Hepatic stellate cell (primary cell): ENCODE results near the gene TARS3.
"Not testable (repeated sequence)": the region's sequence is repeated elsewhere in the genome, so short reads cannot be mapped to it uniquely, and the experiment has no call there.

Experiments used
- DNase-seq: peaks from one replicate; pipeline ENCODE4 v3.0.0; 2011; ENCODE audit warnings: low spot score

The TARS3 gene

DNA sequence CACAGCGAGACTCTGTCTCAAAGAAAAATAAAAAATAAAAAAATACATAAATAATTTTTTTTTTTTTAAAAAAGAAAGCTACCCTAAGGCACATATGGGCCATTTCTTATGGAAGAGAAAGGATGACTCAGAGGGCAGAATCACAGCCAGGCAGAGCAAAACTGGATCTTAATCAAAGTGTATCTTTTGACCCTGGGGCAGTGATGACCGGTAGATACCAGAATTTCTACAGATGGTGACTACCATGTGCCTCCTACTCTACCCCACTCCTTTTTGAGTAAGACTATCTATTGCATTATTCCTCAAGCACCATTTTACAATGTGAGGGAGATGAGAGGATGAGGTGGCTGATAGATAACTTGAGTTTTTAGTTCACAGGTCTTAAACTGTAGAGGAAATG, 26.0 kb downstream of the TARS3 start:
- DNase-seq, result no peak

DNA sequence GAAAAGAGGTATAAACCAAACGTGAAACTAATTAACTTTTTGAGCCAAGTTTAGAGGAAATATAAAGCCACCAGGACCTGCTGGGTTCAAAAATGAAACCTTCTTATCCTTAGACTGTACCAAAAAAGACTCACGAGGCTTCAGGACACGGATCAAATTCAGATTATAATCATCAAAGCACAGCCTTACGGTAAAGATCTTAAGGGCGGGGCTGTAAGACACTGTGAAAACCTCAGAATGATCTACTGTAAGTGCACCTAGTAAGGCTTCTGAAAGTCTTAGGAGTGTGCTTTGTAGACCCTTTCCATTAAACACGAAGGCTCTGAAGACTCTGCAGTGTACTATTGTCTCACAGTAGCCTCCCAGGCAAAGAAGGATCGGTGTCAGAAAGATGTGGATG, 26.8 kb downstream of the TARS3 start:
- DNase-seq, result no peak

DNA sequence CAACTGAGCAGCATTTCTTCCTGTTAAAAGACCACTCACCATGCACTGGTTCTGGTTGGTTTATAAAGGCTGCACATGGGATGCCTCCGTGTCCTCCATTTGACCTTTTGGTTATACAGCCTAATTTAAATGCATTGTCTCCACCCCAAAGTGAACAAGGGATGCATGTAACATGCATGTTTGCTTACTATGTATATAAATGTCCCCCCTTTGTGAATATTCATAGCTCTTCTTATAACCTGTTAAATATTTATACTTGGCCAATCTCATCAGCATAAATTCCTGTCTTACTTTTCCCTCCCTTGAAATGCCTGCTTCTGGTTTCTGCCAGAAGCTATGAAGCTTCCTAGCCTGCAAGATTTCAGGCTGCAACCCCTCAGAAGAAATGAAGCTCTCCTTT, 27.4 kb downstream of the TARS3 start:
- no peak for DNase-seq

DNA sequence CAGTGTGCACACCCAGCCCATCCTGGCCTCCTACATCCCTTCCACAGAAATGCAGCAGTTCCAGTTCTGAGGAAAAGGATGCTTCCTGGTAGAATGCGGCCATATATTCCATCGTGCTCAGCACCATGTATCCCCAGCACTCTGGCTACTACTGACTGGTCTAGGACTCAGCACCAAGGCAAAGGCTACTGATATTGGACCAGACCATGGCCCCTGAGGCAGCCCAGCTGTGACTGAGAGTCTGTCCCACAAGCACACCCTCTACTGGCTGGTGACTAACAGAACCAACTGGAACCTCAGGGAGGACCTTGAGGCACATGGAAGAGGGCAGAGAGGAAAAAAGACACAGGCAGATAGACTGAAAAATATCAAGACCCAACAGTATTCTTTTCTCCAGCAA, 30.0 kb downstream of the TARS3 start:
- DNase-seq, result no peak

DNA sequence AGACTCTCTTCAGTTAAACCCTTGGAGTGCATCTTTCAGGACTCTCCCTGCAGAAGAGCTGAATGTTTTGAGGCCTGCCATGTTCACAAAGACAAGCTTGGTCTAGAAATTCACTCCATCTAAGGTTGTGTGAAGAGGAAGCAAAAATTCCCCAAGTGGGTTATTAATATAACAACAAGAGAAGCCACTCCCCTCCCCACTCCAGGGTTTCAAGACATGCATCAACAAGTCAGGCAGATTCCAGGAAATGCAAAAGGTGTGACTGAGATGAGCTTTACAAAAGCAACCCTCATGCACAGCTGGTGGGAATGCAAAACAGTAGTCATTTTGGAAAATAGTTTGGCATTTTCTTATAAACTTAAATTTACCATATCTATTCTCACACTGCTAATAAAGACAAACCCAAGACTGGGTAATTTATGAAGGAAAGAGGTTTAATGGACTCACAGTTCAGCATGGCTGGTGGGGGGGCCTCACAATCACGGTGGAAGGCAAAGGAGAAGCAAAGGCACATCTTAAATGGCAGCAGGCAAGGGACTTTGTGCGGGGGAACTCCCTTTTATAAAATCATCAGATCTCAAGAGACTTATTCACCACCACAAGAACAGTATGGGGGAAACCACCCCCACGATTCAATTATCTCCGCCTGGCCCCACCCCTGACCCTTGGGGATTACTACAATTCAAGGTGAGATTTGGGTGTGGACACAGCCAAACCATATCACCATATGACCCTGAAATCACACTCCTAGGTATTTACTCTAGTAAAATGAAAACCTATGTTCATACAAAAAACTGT, 31.3 kb downstream of the TARS3 start:
- no peak for DNase-seq

DNA sequence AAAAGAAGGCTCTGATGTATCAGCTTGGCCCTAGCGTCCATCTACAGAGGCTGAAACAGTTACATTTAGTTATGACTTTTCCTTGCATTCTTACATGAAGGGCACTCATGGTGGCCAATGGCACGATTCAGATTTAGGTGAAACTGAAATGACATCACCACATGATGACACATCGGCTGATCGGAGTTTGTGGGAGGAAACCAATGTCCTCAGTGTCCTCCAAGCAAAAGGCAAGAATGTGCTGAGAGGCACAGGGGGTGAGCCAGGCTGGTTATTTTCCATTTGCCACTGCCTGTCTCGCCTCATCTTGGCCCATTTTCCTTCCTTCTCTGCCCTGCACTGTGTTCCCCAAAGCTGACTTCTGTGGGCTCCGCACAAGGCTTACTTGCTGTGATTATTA, 34.4 kb downstream of the TARS3 start:
- DNase-seq, result no peak

DNA sequence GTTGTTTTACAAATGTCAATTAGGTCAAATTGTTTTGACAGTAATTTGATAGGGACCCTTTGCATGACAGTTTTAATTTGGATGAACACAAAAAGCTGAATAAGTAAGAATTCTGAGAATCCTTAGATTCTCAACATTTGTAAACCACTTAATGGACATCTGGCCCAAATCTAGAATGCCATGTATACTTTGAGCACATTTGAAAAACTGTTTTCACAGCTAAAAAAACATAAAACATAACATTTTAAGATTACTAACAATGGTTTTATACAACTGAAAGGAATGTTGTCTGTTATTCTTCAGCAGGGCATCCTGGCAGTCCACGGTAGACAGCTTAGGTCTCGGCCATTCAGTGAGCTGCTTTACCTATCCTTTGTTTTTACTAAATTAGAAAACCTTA, 37.6 kb downstream of the TARS3 start:
- DNase-seq, result no peak

DNA sequence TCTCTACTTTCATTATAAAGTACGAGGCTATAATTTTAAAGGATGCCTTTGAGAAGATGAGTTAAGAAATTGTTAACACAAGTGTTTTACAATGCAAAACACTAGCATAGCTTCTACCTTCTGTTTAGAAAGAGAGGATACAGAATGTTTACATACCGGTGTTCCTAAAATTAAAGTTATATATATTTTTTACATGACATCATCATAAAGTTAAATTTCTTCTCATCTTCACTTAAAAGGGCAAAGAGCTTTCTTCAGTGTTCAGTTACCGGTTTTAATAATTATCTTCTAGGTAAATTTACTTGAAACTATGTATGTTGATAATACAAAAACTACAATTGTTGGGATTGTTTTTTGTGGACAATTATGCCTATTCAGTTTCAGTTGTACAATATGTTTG, 39.4 kb downstream of the TARS3 start:
- DNase-seq, result no peak

DNA sequence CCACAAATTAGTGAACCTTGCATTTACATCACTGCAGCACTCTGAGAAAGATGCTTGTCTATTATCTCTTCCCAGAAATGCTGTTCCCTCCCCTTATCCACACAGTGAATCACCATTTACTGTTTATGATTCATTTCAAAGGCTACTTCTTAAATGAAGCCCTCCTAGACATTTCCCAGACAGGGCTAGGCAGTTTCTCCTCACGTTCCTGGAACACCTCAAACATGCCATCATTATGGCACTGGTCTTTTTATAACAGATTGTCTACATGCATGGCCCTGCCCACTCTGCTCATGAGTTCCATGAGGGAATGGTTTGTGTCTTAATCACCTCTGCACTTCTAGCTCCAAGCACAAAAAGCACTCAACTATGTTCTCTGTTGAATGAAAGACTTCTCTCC, 39.9 kb downstream of the TARS3 start:
- peak; percentile 48 for DNase-seq

DNA sequence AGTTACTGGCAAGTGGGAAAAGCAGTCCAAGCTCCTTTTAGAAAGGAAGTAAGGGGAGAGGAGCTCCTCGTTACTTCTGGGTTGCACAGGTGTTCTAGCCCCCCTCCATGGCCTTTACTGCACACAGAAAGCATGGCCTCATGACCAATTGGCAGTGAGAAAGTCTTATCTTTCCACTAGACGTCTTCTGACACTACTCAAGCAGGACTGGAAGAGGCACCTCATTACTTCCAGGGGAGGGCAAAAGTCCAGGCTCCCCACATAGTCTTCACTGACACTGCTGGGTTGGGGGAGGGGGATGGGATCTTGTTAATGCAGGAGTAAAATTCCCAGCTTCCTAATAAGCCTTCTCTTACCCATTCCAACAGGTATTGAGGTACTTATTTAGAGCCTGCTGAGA, 44.5 kb downstream of the TARS3 start:
- DNase-seq, result no peak

DNA sequence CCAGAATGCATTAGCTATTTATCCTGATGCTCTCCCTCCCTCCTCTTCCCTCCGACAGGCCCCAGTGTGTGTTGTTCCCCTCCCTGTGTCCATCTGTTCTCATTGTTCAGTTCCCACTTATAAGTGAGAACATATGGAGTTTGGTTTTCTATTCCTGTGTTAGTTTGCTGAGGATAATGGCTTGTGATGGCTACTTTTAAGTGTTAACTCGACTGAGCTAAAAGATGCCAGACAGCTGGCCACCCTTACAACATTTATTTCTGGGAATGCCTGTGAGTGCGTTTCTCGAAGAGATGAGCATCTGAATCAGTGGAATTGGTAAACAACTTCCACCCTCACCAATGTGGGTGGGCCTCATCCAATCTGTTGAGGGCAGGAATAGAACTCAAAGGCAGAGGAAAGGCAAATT, 47.3 kb downstream of the TARS3 start:
- DNase-seq, result no peak

DNA sequence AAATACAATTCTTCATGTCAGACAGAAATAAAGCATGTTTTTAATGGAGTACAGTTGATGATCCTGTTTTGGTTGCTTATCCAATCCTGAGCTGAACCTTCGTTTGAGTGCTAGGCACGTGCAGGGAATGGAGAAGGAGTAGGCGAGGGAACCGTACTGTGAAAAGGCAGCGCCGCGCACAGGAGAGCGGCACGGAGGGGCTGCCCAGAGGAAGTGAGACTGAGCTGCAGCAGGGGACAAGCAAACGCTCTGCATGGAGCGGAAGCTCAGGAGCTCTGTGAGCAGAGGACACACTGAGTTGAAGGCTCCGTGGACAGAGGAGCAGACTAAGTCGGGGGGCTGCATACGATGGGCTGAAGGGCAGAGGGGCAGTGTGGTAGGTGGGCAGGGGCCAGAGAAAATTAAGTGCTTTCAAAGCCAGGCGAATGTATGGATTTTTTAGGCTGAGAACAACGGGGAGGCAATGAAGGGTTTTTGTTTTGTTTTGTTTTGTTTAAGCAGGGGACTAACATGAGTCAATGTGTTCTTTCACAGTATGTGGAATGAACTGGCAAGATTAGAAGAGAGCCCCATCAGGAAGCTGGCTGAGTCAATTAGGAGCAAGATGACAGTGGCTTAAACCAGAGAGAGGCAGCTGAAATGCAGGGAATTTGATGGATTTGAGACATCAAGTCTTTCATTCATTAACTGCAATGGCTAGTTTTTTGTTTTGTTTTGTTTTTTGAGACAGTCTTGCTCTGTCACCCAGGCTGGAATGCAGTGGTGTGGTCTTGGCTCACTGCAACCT, 48.3 kb downstream of the TARS3 start:
- DNase-seq, result peak; percentile 65

DNA sequence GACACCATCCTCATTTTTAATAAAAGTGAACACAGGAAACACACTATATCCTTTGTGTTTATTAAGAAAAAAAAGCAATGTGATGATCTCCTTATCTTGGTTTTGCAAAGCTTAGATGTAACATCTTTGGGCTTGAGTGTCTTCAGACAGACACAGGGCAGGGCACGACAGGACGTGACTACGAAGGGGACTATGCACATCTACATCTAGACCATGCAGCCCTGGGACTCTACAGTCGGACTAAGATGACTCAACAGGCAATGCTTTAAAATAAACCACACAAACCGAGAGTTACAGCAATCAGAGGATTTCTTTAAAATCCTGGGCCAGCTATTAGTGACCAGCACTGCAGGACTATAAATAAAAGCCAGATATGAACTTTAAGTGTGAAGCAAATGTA, 49.3 kb downstream of the TARS3 start:
- peak; percentile 59 for DNase-seq

DNA sequence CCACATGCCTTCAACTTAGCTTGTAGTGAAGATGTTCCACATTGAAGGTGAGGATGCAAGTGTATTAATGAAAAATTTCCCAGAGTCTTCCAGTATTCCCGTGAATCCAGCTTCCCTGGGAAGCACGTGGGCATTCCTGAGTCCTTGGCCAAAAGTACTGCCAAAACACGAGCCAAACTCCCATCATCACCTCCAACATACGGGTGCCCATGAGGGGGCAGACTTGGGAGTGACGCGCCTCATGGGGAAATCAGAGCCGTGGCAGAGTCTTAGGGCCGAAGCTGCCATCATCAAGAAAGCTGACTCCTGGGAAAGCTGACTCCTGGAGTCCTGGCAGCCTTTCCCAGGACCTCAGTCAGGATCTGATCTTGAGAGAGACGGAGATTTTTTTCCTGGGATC, 52.0 kb downstream of the TARS3 start:
- DNase-seq, result no peak

DNA sequence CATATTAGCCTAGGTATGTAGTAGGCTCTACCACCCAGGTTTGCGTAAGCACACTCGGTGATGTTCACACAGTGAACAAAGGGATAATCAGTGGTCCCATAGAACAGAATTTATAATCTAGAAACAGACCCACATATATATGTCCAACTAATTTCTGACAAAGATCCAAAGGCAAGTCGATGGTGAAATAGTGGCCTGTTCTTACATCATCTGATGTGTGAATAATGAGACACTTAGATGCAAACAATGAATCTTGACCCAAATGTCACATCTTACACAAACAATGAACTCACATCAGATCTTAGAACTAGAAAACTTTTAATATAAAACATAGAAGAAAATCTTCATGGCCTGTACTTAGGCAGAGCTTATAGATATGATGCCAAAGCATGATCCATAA, 54.5 kb downstream of the TARS3 start:
- no peak for DNase-seq

DNA sequence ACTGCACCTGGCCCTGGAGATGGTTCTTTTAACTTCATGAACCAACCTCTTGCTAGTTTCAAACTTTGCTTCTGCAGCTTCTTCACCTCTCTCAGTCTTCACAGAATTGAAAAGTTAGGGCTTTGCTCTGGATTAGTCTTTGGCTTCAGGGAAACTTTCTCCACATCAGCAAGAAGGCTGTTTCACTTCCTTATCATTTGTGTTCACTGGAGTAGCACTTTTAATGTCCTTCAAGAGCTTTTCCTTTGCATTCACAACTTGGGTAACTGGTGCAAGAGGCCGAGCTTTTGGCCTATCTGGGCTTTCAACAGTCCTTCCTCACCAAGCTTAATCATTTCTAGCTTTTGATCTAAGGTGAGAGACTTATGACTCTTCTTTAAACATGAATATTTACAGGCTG, 56.4 kb downstream of the TARS3 start:
- no peak for DNase-seq

DNA sequence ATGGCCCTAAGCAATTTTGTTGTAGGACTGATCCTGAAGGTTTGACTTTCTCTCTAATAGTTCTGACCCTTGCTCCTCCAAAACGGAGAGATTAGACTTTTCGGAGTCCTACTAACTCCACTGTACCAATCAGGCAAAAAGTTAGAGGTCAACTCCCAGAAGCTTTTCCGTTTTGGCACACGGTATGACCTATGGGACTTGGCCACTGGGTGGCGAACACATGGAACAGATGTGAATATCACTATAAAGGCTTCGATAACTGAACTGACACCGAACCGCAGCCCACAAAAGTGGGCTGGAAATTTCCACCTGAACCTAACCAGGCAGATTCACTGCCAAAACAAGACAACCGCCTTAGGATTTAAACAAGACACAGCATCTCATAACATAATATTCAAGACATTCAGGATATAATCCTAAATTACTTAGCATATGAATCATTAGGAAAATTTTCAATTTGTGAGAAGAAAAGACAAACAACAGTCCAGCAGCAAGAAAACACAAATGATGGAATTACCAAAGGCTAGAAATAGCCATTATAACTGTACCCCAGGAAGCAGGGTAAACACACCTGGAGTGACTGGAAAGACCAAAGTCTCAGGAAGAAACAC, 59.9 kb downstream of the TARS3 start:
- no peak for DNase-seq

DNA sequence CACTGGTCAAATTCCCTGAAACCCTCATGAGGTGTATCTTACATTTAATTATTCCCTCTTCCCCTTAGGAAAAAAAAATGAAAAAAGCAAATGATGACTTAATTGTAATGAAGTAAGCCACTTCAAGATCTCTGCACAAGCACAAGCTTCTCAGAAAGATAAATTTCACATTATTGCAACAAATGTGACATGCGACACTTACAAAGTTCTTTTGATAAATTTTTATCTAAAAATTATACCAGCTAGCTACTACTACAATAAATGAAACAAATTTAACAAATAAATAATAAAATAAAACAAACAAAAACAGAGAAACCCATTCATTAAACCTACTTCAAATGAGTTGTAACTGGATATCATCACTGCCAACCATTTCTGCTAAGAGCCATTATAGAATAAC, 62.1 kb downstream of the TARS3 start:
- DNase-seq, result no peak

DNA sequence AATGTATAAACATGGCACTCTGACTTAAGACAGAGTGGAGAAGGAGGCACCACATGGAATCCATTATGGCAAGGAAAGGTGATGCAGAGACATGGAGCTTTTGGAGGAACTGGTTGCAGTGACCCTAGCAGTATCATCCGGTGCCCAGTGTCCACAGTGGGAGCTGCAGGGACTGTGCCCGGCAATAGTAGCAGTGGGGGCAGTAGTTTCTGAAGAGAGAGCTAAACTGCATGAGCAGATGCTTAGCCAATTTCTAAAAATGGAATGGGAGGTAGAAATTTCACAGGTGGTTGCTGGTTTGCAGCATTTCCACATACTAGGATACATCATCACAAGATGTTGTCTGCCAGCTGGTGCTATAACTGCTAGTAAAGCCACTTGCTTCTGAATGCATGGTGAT, 64.3 kb downstream of the TARS3 start:
- no peak for DNase-seq

DNA sequence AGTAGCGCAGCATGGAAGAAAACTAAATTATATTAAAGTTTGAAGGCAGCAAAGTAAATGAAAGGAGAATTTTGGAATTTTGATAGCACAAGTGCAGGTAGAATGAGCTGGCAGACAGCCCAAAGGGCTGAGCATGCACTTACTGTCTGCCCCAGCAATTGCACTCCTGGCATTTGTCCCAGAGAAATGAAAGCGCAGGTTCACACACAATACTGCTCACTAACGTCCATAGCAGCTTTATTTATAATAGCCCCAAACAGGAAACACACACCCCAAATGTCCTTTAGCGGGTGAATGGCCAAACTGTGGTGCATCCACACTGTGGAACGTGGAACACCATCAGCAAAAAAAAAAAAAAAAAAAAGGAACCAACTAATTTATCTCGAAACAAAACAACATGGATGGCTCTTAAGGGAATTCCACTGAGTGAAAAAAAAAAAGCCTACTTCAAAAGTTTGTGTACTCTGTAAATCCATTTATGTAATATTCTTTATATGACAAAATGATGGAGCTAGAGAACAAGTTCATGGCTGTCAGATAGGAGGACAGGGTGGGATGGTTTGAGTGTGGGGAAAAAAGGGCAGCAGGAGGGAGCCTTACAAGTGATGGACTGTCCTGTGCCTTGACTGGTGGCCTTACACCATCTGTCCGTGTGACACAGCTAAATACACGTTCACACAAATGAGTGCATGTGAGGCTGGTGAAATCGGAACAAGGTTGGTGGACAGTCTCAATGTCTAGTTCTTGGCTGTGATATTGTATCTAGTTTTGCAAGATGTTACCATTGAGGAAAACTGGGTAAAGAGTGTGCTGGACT, 66.1 kb downstream of the TARS3 start:
- DNase-seq, result no peak

DNA sequence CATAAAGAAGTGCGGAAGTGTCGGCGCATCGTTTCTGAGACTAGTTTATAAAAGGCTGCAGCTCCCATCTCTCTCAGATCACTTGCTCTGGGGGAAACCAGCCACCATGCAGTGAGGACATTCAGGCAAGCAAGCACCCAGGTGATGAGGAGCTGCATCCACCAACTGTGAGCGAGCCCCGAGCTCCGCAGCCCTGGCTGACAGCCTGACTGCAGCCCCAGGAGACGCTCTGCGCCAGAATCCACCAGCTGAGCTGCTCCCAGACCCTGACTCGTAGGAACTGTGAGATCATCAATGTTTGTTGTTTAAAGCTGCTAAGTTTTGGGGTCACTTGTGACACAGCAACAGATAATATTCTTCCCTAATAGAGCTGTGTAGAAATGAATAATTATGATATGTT, 67.1 kb downstream of the TARS3 start:
- no peak for DNase-seq

DNA sequence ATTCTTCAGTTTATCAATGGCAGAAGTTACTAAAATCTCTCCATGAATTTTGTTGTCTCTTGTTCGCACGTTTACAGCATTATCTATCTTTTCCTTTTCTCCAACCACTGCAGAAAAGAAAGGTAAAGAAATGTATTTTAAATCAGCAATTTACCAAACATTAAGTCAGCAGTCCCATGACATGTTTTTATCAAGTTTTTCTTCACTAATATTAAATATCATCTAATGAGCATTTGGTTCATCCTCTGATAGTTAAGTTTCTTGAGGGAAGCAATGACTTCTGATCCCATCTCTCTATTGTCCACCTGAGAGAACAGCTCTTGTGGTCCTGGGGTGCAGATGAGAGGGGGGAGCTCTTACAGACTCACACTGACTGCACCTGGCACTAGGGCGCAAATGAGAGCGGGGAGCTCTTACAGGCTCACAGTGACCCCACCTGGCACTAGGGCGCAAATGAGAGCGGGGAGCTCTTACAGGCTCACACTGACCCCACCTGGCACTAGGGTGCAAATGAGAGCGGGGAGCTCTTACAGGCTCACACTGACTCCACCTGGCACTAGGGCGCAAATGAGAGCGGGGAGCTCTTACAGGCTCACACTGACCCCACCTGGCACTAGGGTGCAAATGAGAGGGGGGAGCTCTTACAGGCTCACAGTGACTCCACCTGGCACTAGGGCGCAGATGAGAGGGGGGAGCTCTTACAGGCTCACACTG, 69.5 kb downstream of the TARS3 start:
- DNase-seq, result not testable (repeated sequence)
